HEK293 (cell line): ENCODE results near the gene GAL3ST3.

Experiments
- CTCF ChIA-PET: fragments of 350-600 bp; formaldehyde crosslinking; extraction: SDS; loops from one replicate; lab custom pipeline; 2021; ENCODE audit warnings: antibody characterized with exemption; lab: Yijun Ruan, JAX
- POLR2A ChIA-PET: fragments of 300-600 bp; formaldehyde crosslinking; extraction: SDS; loops from one replicate; lab custom pipeline; 2020; ENCODE audit warnings: antibody characterized with exemption, inconsistent platforms; lab: Yijun Ruan, JAX
- H3K27ac ChIP-seq: fragments of 200-500 bp; sonication (Bioruptor generic); 2 replicates; pipeline ENCODE4 v1.5.1; 2014; ENCODE audit warnings: low read depth, low read length, control low read depth, inconsistent platforms; ENCODE audit errors: extremely low read depth
- H3K36me3 ChIP-seq, 2 experiments: fragments of 200-500 bp in 1 of 2; sonication (Bioruptor generic) in 1 of 2; 1 replicate in 1 of 2; 2 replicates in 1 of 2; pipeline ENCODE4 v1.5.1; 2014 to 2017; ENCODE audit warnings: inconsistent platforms in 2 of 2, low read length in 2 of 2; ENCODE audit not compliant: control insufficient read depth in 2 of 2, insufficient read depth in 1 of 2
- H3K4me1 ChIP-seq: fragments of 200-500 bp; sonication (Bioruptor generic); 2 replicates; pipeline ENCODE4 v1.5.1; 2014; ENCODE audit warnings: mild to moderate bottlenecking, low read length, inconsistent platforms; ENCODE audit not compliant: control insufficient read depth, insufficient read depth
- H3K4me3 ChIP-seq: 2 replicates; pipeline ENCODE4 v1.5.1; 2011; ENCODE audit warnings: low read depth, mild to moderate bottlenecking, control low read depth, low read length, moderate library complexity
- H3K9me3 ChIP-seq: fragments of 200-500 bp; sonication (Bioruptor generic); 2 replicates; pipeline ENCODE4 v1.5.1; 2014; ENCODE audit warnings: low read depth, low read length, inconsistent platforms; ENCODE audit not compliant: control insufficient read depth, insufficient read depth
- FEZF1 ChIP-seq: fragments of 450-650 bp; formaldehyde crosslinking; IDR thresholded peaks from 2 replicates; pipeline ENCODE4 v1.5.1; 2016; ENCODE audit warnings: missing biosample characterization, missing genetic modification characterization
- GLI4 ChIP-seq: fragments of 450-650 bp; formaldehyde crosslinking; IDR thresholded peaks from 2 replicates; pipeline ENCODE4 v1.5.1; 2016; ENCODE audit warnings: missing biosample characterization, missing genetic modification characterization
- MEIS1 ChIP-seq: sonication (generic); formaldehyde crosslinking; IDR thresholded peaks from 2 replicates; pipeline ENCODE4 v1.8.1; 2022; ENCODE audit warnings: missing genetic modification reagents, mild to moderate bottlenecking, borderline replicate concordance
- PRDM1 ChIP-seq: fragments of 450-650 bp; formaldehyde crosslinking; IDR thresholded peaks from 2 replicates; pipeline ENCODE4; 2016; ENCODE audit warnings: missing biosample characterization, missing genetic modification characterization
- YY1 ChIP-seq: fragments of 450-650 bp; formaldehyde crosslinking; IDR thresholded peaks from 2 replicates; pipeline ENCODE4 v1.5.1; 2018; ENCODE audit warnings: missing biosample characterization, missing genetic modification characterization
- ZBTB20 ChIP-seq: fragments of 450-650 bp; formaldehyde crosslinking; IDR thresholded peaks from 2 replicates; pipeline ENCODE4 v1.5.1; 2016; ENCODE audit warnings: missing biosample characterization, missing genetic modification characterization
- ZFP3 ChIP-seq: fragments of 450-650 bp; formaldehyde crosslinking; IDR thresholded peaks from 2 replicates; pipeline ENCODE4 v1.5.1; 2016; ENCODE audit warnings: low read depth, missing biosample characterization, missing genetic modification characterization
- ZNF10 ChIP-seq: fragments of 450-650 bp; formaldehyde crosslinking; IDR thresholded peaks from 2 replicates; pipeline ENCODE4 v1.5.1; 2017; ENCODE audit warnings: missing biosample characterization, missing genetic modification characterization
- ZNF169 ChIP-seq: fragments of 450-650 bp; formaldehyde crosslinking; IDR thresholded peaks from 2 replicates; pipeline ENCODE4 v1.5.1; 2016; ENCODE audit warnings: missing biosample characterization, missing genetic modification characterization
- ZNF23 ChIP-seq: fragments of 450-650 bp; formaldehyde crosslinking; IDR thresholded peaks from 2 replicates; pipeline ENCODE4 v1.5.1; 2016; ENCODE audit warnings: missing biosample characterization, missing genetic modification characterization, borderline replicate concordance
- ZNF423 ChIP-seq: fragments of 450-650 bp; formaldehyde crosslinking; IDR thresholded peaks from 2 replicates; pipeline ENCODE4 v1.5.1; 2016; ENCODE audit warnings: missing biosample characterization, missing genetic modification characterization
- ZNF510 ChIP-seq: fragments of 450-650 bp; formaldehyde crosslinking; IDR thresholded peaks from 2 replicates; pipeline ENCODE4 v1.5.1; 2018; ENCODE audit warnings: mild to moderate bottlenecking, missing genetic modification characterization, missing biosample characterization; ENCODE audit not compliant: insufficient replicate concordance
- ZNF549 ChIP-seq: fragments of 450-650 bp; IDR thresholded peaks from 2 replicates; pipeline ENCODE4 v1.5.1; 2018; ENCODE audit warnings: missing biosample characterization, missing genetic modification characterization, mild to moderate bottlenecking, inconsistent platforms, moderate library complexity
- ZNF561 ChIP-seq: fragments of 450-650 bp; IDR thresholded peaks from 2 replicates; pipeline ENCODE4 v1.5.1; 2018; ENCODE audit warnings: missing biosample characterization, missing genetic modification characterization, borderline replicate concordance
- ZNF621 ChIP-seq: fragments of 450-650 bp; formaldehyde crosslinking; IDR thresholded peaks from 2 replicates; pipeline ENCODE4 v1.5.1; 2017; ENCODE audit warnings: missing biosample characterization, missing genetic modification characterization
- ZNF623 ChIP-seq: fragments of 450-650 bp; formaldehyde crosslinking; IDR thresholded peaks from 2 replicates; pipeline ENCODE4 v1.5.1; 2016; ENCODE audit warnings: missing biosample characterization, missing genetic modification characterization
- ZNF670 ChIP-seq: fragments of 450-650 bp; formaldehyde crosslinking; IDR thresholded peaks from 2 replicates; pipeline ENCODE4 v1.5.1; 2016; ENCODE audit warnings: missing biosample characterization, missing genetic modification characterization, low read depth
- ZNF76 ChIP-seq: fragments of 450-650 bp; formaldehyde crosslinking; IDR thresholded peaks from 2 replicates; pipeline ENCODE4; 2016; ENCODE audit warnings: low read depth, missing biosample characterization, missing genetic modification characterization, borderline replicate concordance
- ZNF777 ChIP-seq: fragments of 450-650 bp; formaldehyde crosslinking; IDR thresholded peaks from 2 replicates; pipeline ENCODE4 v1.5.1; 2017; ENCODE audit warnings: missing biosample characterization, missing genetic modification characterization, borderline replicate concordance
- ZSCAN30 ChIP-seq: fragments of 450-650 bp; IDR thresholded peaks from 2 replicates; pipeline ENCODE4 v1.5.1; 2018; ENCODE audit warnings: missing biosample characterization, mild to moderate bottlenecking, missing genetic modification characterization, moderate library complexity
- TF ChIP-seq, protein P1 (sequence below): fragments of 450-650 bp; formaldehyde crosslinking; IDR thresholded peaks from 2 replicates; pipeline ENCODE4 v1.5.1; 2017; ENCODE audit warnings: missing biosample characterization, mild to moderate bottlenecking, missing genetic modification characterization, moderate library complexity
- TF ChIP-seq, protein P2 (sequence below): sonication (generic); formaldehyde crosslinking; IDR thresholded peaks from 2 replicates; pipeline ENCODE4 v1.8.1; 2022; ENCODE audit warnings: mild to moderate bottlenecking, moderate library complexity, missing genetic modification reagents

GAL3ST3 gene

DNA sequence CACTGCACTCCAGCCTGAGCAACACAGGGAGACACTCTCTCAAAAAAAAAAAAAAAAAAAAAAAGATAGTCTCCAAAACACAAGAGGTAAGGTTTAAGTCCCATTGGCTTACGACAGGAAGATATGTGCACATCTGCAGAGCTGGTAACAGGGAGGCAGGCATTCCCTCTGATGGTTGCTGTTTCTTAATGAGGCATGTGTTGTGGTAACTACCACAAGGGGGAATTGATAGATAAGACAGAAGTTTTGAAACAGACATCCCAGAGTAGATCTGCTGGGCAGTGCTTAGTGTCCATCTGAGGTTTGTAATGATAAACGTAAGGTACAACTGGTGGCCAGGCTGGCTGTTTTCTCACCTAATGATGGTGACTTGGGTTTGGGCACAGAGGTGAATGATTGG, 51.7 kb downstream of the GAL3ST3 start:
- no peaks in the 10 kb centered on the region for H3K4me1 ChIP-seq
- no peak for TF ChIP-seq ZNF561 (tag by site-specific recombination)
- TF ChIP-seq ZNF549 (tag by site-specific recombination) = no peak
- TF ChIP-seq ZBTB20 (tag by site-specific recombination) = no peak
- no peak for TF ChIP-seq FEZF1 (tag by site-specific recombination)
- TF ChIP-seq ZNF10 = no peak
- TF ChIP-seq ZSCAN30 (tag by site-specific recombination) = no peak
- TF ChIP-seq, protein P1, sequence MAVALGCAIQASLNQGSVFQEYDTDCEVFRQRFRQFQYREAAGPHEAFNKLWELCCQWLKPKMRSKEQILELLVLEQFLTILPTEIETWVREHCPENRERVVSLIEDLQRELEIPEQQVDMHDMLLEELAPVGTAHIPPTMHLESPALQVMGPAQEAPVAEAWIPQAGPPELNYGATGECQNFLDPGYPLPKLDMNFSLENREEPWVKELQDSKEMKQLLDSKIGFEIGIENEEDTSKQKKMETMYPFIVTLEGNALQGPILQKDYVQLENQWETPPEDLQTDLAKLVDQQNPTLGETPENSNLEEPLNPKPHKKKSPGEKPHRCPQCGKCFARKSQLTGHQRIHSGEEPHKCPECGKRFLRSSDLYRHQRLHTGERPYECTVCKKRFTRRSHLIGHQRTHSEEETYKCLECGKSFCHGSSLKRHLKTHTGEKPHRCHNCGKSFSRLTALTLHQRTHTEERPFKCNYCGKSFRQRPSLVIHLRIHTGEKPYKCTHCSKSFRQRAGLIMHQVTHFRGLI (tag by site-specific recombination) = no peak
- no peak for TF ChIP-seq ZNF623 (tag by site-specific recombination)
- ChIA-PET CTCF (interaction anchor here (0.6 to 1.3 kb wide), 3 partner anchors 25 to 107 kb away, joined by 3 to 5 read pairs (median 3); no protein-coding TSS in a partner anchor), POLR2A (interaction anchor here (0.6 to 0.7 kb wide), 3 partner anchors 38 to 862 kb away, joined by 3 read pairs; partner anchors contain the start of gene FIBP)
- no peaks in the 10 kb centered on the region for H3K9me3 ChIP-seq
- H3K36me3 ChIP-seq = peaks cover 13 to 44% of the 10 kb centered on the region in 2 experiments
- H3K27ac ChIP-seq = no peak overlapping the region
- H3K4me3 ChIP-seq = no peak overlapping the region

DNA sequence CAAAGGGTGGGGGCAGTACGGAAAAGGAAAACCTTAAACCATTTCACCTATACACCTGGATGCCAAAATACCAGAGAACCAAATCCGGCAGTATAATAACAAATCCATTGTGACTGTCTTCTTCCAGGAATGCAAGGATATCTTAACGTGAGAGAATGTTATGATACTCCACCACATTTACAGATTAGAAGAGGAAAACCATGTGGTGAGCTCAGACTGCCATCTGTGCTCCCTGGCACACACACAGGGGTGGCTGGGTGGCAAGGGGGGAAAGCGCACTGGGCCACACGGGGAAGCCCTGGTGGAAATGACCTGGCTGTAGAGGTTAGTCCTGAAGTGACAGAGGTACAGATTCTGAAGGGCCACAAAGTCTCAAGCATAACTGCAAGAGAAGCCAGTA, 56.9 kb downstream of the GAL3ST3 start:
- Histone ChIP-seq H3K36me3 (peaks cover 4 to 13% of the 10 kb centered on the region in 2 experiments; a peak in 2 of 3 replicates), H3K9me3 (no peaks in the 10 kb centered on the region), H3K4me3 (no peak overlapping the region), H3K4me1 (no peaks in the 10 kb centered on the region), H3K27ac (no peak overlapping the region)
- POLR2A ChIA-PET = interaction anchor here (1.8 kb wide), 1 partner anchor 11 kb away, joined by 4 read pairs; no protein-coding TSS in a partner anchor
- CTCF ChIA-PET = interaction anchor here (0.6 to 7.2 kb wide), 8 partner anchors 12 to 440 kb away, joined by 3 to 59 read pairs (median 6); partner anchors contain the start of gene KAT5
- TF ChIP-seq YY1 (tag by site-specific recombination) (no peak), PRDM1 (tag by site-specific recombination) (no peak), ZNF423 (tag by site-specific recombination) (no peak), MEIS1 (no peak), ZNF76 (tag by site-specific recombination) (no peak), GLI4 (tag by site-specific recombination) (no peak), ZFP3 (no peak), ZNF169 (no peak), ZNF621 (tag by site-specific recombination) (no peak), ZSCAN30 (tag by site-specific recombination) (no peak), ZNF777 (tag by site-specific recombination) (no peak), ZNF670 (tag by site-specific recombination) (no peak), ZNF23 (tag by site-specific recombination) (no peak), ZNF510 (no peak)
- TF ChIP-seq, protein P2, sequence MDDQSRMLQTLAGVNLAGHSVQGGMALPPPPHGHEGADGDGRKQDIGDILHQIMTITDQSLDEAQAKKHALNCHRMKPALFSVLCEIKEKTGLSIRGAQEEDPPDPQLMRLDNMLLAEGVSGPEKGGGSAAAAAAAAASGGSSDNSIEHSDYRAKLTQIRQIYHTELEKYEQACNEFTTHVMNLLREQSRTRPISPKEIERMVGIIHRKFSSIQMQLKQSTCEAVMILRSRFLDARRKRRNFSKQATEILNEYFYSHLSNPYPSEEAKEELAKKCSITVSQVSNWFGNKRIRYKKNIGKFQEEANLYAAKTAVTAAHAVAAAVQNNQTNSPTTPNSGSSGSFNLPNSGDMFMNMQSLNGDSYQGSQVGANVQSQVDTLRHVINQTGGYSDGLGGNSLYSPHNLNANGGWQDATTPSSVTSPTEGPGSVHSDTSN (CRISPR knock-in tag) = no peak
